WTC11 (cell line): ENCODE measurements around the gene EBPL. TPM values are rescaled to one million over a fixed set of nuclear protein-coding genes. Genes with fewer than 3 reads are reported as not detected.

Source experiments
- ATAC-seq: fragments of 200-7000 bp; cut with Tn5 transposase; 2 replicates; pipeline ENCODE4 v1.10.0; 2021; ENCODE audit warnings: mild to moderate bottlenecking, moderate library complexity
- Bru-seq: library from RNA; stranded (reverse); fragments of 400-500 nt; gene quantifications from one replicate; lab custom pipeline; 2021; lab: Mats Ljungman, UMichigan
- CTCF ChIA-PET: fragments of 300-600 bp; sonication (Branson Sonifier 250); formaldehyde crosslinking; loops from one replicate; lab custom pipeline; 2021; ENCODE audit warnings: antibody characterized with exemption; lab: Charles Lee
- POLR2A ChIA-PET: fragments of 350-600 bp; sonication (Branson Sonifier 250); formaldehyde crosslinking; loops from one replicate; lab custom pipeline; 2021; ENCODE audit warnings: antibody characterized with exemption; lab: Charles Lee
- DNase-seq: peaks from one replicate; pipeline ENCODE4 v3.0.0; 2021; ENCODE audit warnings: low spot score
- H3K27ac Mint-ChIP-seq: 2 replicates; pipeline ENCODE4 v1.8.0; 2021; ENCODE audit warnings: mixed read lengths
- H3K27me3 Mint-ChIP-seq: 2 replicates; pipeline ENCODE4 v1.8.0; 2021; ENCODE audit warnings: low read depth, mild to moderate bottlenecking, moderate library complexity, mixed read lengths
- H3K36me3 Mint-ChIP-seq: 2 replicates; pipeline ENCODE4 v1.8.0; 2021; ENCODE audit warnings: mixed read lengths
- H3K4me1 Mint-ChIP-seq: 2 replicates; pipeline ENCODE4 v1.8.0; 2022; ENCODE audit warnings: mixed read lengths
- H3K4me3 Mint-ChIP-seq: 2 replicates; pipeline ENCODE4 v1.8.0; 2021; ENCODE audit warnings: mild to moderate bottlenecking, moderate library complexity, mixed read lengths
- H3K9me3 Mint-ChIP-seq: 2 replicates; pipeline ENCODE4 v1.8.0; 2021; ENCODE audit warnings: mixed read lengths
- CREB1 ChIP-seq: sonication (generic); formaldehyde crosslinking; IDR thresholded peaks from 2 replicates; pipeline ENCODE4 v1.8.0; 2023; ENCODE audit warnings: mild to moderate bottlenecking, missing genetic modification reagents
- CREM ChIP-seq: sonication (generic); formaldehyde crosslinking; IDR thresholded peaks from 2 replicates; pipeline ENCODE4 v1.8.1; 2022; ENCODE audit warnings: mild to moderate bottlenecking, missing genetic modification reagents, moderate library complexity
- EMX1 ChIP-seq: fragments of 250-450 bp; sonication (Bioruptor Pico); IDR thresholded peaks from 2 replicates; pipeline ENCODE4 v1.8.0; 2021; ENCODE audit warnings: mild to moderate bottlenecking
- ERG ChIP-seq: fragments of 250-450 bp; sonication (Bioruptor Pico); IDR thresholded peaks from 2 replicates; pipeline ENCODE4 v1.8.0; 2021; ENCODE audit warnings: mild to moderate bottlenecking
- FOXJ3 ChIP-seq: sonication (generic); formaldehyde crosslinking; IDR thresholded peaks from 2 replicates; pipeline ENCODE4 v1.9.0; 2021; ENCODE audit warnings: missing genetic modification reagents, mild to moderate bottlenecking, borderline replicate concordance
- FOXK1 ChIP-seq: sonication (generic); formaldehyde crosslinking; IDR thresholded peaks from 2 replicates; pipeline ENCODE4 v1.8.0; 2022; ENCODE audit warnings: mild to moderate bottlenecking, moderate library complexity, missing genetic modification reagents
- GABPB1 ChIP-seq: sonication (generic); formaldehyde crosslinking; IDR thresholded peaks from 2 replicates; pipeline ENCODE4 v1.8.1; 2023; ENCODE audit warnings: mild to moderate bottlenecking, missing genetic modification reagents
- GTF2I ChIP-seq: fragments of 250-450 bp; sonication (Bioruptor Pico); conservative IDR thresholded peaks from 2 replicates; pipeline ENCODE4 v1.4.0; 2021; ENCODE audit warnings: mild to moderate bottlenecking
- KAT7 ChIP-seq: sonication (generic); formaldehyde crosslinking; IDR thresholded peaks from 2 replicates; pipeline ENCODE4 v1.8.1; 2023; ENCODE audit warnings: missing genetic modification reagents, mild to moderate bottlenecking, borderline replicate concordance
- NFYB ChIP-seq: sonication (generic); formaldehyde crosslinking; conservative IDR thresholded peaks from 2 replicates; pipeline ENCODE4 v1.8.0; 2022; ENCODE audit warnings: low read depth, missing genetic modification reagents
- NR3C1 ChIP-seq: sonication (generic); formaldehyde crosslinking; conservative IDR thresholded peaks from 2 replicates; pipeline ENCODE4 v1.8.1; 2023; ENCODE audit warnings: low read depth, mild to moderate bottlenecking, missing genetic modification reagents
- PRRX2 ChIP-seq: fragments of 250-450 bp; sonication (Bioruptor Pico); IDR thresholded peaks from 2 replicates; pipeline ENCODE4 v1.8.0; 2021; ENCODE audit warnings: mild to moderate bottlenecking
- SOX15 ChIP-seq: fragments of 250-450 bp; sonication (Bioruptor Pico); IDR thresholded peaks from 2 replicates; pipeline ENCODE4 v1.9.0; 2021; ENCODE audit warnings: mild to moderate bottlenecking
- TP53 ChIP-seq: sonication (generic); formaldehyde crosslinking; IDR thresholded peaks from 2 replicates; pipeline ENCODE4 v1.8.1; 2023; ENCODE audit warnings: mild to moderate bottlenecking, missing genetic modification reagents
- ZBTB43 ChIP-seq: sonication (generic); formaldehyde crosslinking; IDR thresholded peaks from 2 replicates; pipeline ENCODE4 v1.8.1; 2023; ENCODE audit warnings: mild to moderate bottlenecking, missing genetic modification reagents
- ZNF138 ChIP-seq: sonication (generic); formaldehyde crosslinking; conservative IDR thresholded peaks from 2 replicates; pipeline ENCODE4 v1.8.1; 2022; ENCODE audit warnings: mild to moderate bottlenecking, moderate library complexity, missing genetic modification reagents
- long read RNA-seq, 3 experiments: library from RNA in 1 of 3; library from capped mRNA in 1 of 3; library from polyadenylated mRNA in 1 of 3; unstranded in 2 of 3; stranded (forward) in 1 of 3; transcript quantifications; one replicate each; pipeline ENCODE4 v2.0.0, GENCODE V29; 2021
- total RNA-seq: library from RNA; stranded (reverse); gene quantifications from 3 replicates; pipeline ENCODE4 v1.2.3, GENCODE V29; 2021
- TF ChIP-seq, protein P1 (sequence below): sonication (generic); formaldehyde crosslinking; IDR thresholded peaks from 2 replicates; pipeline ENCODE4 v1.8.1; 2023; ENCODE audit warnings: mild to moderate bottlenecking, missing genetic modification reagents, moderate library complexity
- TF ChIP-seq, protein P2 (sequence below): sonication (generic); formaldehyde crosslinking; IDR thresholded peaks from 2 replicates; pipeline ENCODE4 v1.8.1; 2022; ENCODE audit warnings: mild to moderate bottlenecking, missing genetic modification reagents, moderate library complexity, borderline replicate concordance
- TF ChIP-seq, protein P3 (sequence below): sonication (generic); formaldehyde crosslinking; IDR thresholded peaks from 2 replicates; pipeline ENCODE4 v1.8.0; 2023; ENCODE audit warnings: mild to moderate bottlenecking, missing genetic modification reagents
- TF ChIP-seq, protein P4 (sequence below): sonication (generic); formaldehyde crosslinking; IDR thresholded peaks from 2 replicates; pipeline ENCODE4 v1.8.0; 2022; ENCODE audit warnings: mild to moderate bottlenecking, missing genetic modification reagents
- TF ChIP-seq, protein P5 (sequence below): sonication (generic); formaldehyde crosslinking; IDR thresholded peaks from 2 replicates; pipeline ENCODE4 v1.8.1; 2022; ENCODE audit warnings: low read depth, mild to moderate bottlenecking, moderate library complexity, missing genetic modification reagents, borderline replicate concordance
- TF ChIP-seq, protein P6 (sequence below): sonication (generic); formaldehyde crosslinking; IDR thresholded peaks from 2 replicates; pipeline ENCODE4 v1.8.1; 2022; ENCODE audit warnings: mild to moderate bottlenecking, moderate library complexity, missing genetic modification reagents

Gene EBPL
- total RNA-seq, result 92.5 to 137 TPM (median 126 TPM) in 3 replicates
- percentile 86 among the genes with signal in this experiment for Bru-seq, nascent RNA
- long read RNA-seq, experiment 1, transcript EBPL-206 (3 exons, 810 nt), result minor isoform, 8 of 188 reads
- long read RNA-seq, experiment 1, transcript EBPL-203 (2 exons, 579 nt), result minor isoform, 20 of 188 reads
- long read RNA-seq, experiment 1, transcript EBPL-201 (4 exons, 914 nt), result major isoform, 137 of 188 reads
- long read RNA-seq, experiment 1, transcript EBPL-204 (3 exons, 766 nt), result minor isoform, 9 of 188 reads
- long read RNA-seq, experiment 1, partial matches to known transcripts, result 3 of 188 reads
- long read RNA-seq, experiment 1, other reads (novel, unspliced or antisense), result 11 of 188 reads
- long read RNA-seq, experiment 2, transcript EBPL-201 (4 exons, 914 nt), result major isoform, 132 of 214 reads
- long read RNA-seq, experiment 2, transcript EBPL-206 (3 exons, 810 nt), result minor isoform, 16 of 214 reads
- long read RNA-seq, experiment 2, transcript EBPL-203 (2 exons, 579 nt), result minor isoform, 23 of 214 reads
- long read RNA-seq, experiment 2, transcript EBPL-204 (3 exons, 766 nt), result minor isoform, 10 of 214 reads
- long read RNA-seq, experiment 2, partial matches to known transcripts, result 4 of 214 reads
- long read RNA-seq, experiment 2, other reads (novel, unspliced or antisense), result 29 of 214 reads
- long read RNA-seq, experiment 3, partial matches to known transcripts, result 0 of 4 reads
- long read RNA-seq, experiment 3, other reads (novel, unspliced or antisense), result 1 of 4 reads

DNA sequence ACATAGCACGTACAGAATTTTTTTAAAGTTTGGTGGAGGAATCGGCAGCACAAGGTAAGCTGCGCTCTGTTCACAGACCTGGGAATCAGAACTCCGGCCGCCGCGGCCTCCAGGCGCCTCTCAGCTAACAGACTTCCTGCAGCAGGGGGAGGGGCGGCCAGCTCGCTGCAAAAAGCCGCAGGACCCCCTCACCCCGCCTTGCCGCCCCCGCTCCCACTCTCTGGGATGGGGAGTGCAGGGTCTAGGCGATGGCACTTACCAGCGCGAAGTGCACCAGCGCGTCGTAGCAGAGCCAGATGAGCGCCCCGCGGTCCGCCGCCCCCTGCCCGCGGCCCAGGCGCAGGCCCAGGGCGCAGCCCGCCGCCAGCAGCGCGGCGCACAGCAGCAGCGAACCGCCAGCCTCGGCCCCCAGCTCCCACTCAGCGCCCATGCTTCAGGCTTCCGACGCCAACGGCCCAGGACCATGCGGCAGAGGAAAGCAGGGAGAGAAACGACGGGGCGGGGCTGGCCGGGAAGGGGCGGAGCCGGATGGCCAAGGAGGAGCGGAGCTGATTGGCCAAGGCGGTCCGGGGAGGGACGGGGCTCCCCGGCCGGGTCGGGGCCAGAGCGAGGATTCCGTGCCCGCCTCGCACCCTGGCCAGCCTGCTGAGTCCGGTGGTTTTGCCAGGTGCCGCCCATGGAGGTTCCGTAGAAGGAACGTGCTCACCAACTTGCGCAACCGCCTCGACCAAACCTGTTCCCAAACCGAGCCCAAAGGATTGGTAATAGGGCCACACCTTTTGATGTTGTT lies at the start of gene EBPL:
TSS of gene EBPL (minus strand) at position 492 of the 790 bp plus-strand sequence. CDS start at position 430, 62 bp downstream.
- H3K9me3 Mint-ChIP-seq, result no peaks in the 10 kb centered on the region
- DNase-seq, result peak; percentile 99
- H3K27me3 Mint-ChIP-seq, result no peaks in the 10 kb centered on the region; the same call in 1 of the 2 replicates
- H3K27ac Mint-ChIP-seq, result peak within 1 kb of the TSS; percentile 82
- H3K4me1 Mint-ChIP-seq, result peaks cover 37% of the 10 kb centered on the region
- CTCF ChIA-PET, result interaction anchor here (0.6 to 1.7 kb wide), 10 partner anchors 12 to 306 kb away, joined by 3 to 5 read pairs (median 3); partner anchors contain the start of genes CAB39L, KPNA3, SETDB2 and SPRYD7
- peak within 1 kb of the TSS; percentile 91 for H3K4me3 Mint-ChIP-seq
- POLR2A ChIA-PET, result interaction anchor here (0.7 to 2.7 kb wide), 5 partner anchors 16 to 306 kb away, joined by 3 to 20 read pairs (median 3); partner anchors contain the start of genes KPNA3, SPRYD7 and TRIM13
- ATAC-seq, result peak; percentile 96
- peaks cover 17% of the 10 kb centered on the region for H3K36me3 Mint-ChIP-seq
- peak; percentile 68 for TF ChIP-seq GABPB1 (CRISPR knock-in tag)
- TF ChIP-seq, protein P1, sequence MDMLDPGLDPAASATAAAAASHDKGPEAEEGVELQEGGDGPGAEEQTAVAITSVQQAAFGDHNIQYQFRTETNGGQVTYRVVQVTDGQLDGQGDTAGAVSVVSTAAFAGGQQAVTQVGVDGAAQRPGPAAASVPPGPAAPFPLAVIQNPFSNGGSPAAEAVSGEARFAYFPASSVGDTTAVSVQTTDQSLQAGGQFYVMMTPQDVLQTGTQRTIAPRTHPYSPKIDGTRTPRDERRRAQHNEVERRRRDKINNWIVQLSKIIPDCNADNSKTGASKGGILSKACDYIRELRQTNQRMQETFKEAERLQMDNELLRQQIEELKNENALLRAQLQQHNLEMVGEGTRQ (CRISPR knock-in tag), result peak; percentile 57
- TF ChIP-seq TP53, result peak; percentile 96
- TF ChIP-seq ZNF138, result 0 out of 2 replicates have a peak, but pooled peaks have one; percentile 67
- TF ChIP-seq ZBTB43 (CRISPR knock-in tag), result peak; percentile 94
- TF ChIP-seq CREB1 (CRISPR knock-in tag), result no peak
- peak; percentile 91; the same call in 1 of the 2 replicates for TF ChIP-seq KAT7 (CRISPR knock-in tag)
- TF ChIP-seq, protein P2, sequence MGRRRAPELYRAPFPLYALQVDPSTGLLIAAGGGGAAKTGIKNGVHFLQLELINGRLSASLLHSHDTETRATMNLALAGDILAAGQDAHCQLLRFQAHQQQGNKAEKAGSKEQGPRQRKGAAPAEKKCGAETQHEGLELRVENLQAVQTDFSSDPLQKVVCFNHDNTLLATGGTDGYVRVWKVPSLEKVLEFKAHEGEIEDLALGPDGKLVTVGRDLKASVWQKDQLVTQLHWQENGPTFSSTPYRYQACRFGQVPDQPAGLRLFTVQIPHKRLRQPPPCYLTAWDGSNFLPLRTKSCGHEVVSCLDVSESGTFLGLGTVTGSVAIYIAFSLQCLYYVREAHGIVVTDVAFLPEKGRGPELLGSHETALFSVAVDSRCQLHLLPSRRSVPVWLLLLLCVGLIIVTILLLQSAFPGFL (CRISPR knock-in tag), result no peak
- TF ChIP-seq, protein P3, sequence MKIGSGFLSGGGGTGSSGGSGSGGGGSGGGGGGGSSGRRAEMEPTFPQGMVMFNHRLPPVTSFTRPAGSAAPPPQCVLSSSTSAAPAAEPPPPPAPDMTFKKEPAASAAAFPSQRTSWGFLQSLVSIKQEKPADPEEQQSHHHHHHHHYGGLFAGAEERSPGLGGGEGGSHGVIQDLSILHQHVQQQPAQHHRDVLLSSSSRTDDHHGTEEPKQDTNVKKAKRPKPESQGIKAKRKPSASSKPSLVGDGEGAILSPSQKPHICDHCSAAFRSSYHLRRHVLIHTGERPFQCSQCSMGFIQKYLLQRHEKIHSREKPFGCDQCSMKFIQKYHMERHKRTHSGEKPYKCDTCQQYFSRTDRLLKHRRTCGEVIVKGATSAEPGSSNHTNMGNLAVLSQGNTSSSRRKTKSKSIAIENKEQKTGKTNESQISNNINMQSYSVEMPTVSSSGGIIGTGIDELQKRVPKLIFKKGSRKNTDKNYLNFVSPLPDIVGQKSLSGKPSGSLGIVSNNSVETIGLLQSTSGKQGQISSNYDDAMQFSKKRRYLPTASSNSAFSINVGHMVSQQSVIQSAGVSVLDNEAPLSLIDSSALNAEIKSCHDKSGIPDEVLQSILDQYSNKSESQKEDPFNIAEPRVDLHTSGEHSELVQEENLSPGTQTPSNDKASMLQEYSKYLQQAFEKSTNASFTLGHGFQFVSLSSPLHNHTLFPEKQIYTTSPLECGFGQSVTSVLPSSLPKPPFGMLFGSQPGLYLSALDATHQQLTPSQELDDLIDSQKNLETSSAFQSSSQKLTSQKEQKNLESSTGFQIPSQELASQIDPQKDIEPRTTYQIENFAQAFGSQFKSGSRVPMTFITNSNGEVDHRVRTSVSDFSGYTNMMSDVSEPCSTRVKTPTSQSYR (CRISPR knock-in tag), result peak; percentile 80
- TF ChIP-seq CREM (CRISPR knock-in tag), result peak; percentile 76; the same call in 1 of the 2 replicates
- no peak for TF ChIP-seq SOX15 (CRISPR knock-in tag)
- peak; percentile 98 for TF ChIP-seq NR3C1 (CRISPR knock-in tag)
- TF ChIP-seq, protein P4, sequence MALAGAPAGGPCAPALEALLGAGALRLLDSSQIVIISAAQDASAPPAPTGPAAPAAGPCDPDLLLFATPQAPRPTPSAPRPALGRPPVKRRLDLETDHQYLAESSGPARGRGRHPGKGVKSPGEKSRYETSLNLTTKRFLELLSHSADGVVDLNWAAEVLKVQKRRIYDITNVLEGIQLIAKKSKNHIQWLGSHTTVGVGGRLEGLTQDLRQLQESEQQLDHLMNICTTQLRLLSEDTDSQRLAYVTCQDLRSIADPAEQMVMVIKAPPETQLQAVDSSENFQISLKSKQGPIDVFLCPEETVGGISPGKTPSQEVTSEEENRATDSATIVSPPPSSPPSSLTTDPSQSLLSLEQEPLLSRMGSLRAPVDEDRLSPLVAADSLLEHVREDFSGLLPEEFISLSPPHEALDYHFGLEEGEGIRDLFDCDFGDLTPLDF, result no peak
- no peak; the same call in 1 of the 2 replicates for TF ChIP-seq ERG
- no peak for TF ChIP-seq EMX1 (CRISPR knock-in tag)
- no peak for TF ChIP-seq GTF2I (CRISPR knock-in tag)
- TF ChIP-seq, protein P5, sequence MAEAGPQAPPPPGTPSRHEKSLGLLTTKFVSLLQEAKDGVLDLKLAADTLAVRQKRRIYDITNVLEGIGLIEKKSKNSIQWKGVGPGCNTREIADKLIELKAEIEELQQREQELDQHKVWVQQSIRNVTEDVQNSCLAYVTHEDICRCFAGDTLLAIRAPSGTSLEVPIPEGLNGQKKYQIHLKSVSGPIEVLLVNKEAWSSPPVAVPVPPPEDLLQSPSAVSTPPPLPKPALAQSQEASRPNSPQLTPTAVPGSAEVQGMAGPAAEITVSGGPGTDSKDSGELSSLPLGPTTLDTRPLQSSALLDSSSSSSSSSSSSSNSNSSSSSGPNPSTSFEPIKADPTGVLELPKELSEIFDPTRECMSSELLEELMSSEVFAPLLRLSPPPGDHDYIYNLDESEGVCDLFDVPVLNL (CRISPR knock-in tag), result peak; percentile 65; the same call in 1 of the 2 replicates
- TF ChIP-seq FOXJ3 (CRISPR knock-in tag), result peak; percentile 68; the same call in 1 of the 2 replicates
- peak; percentile 64; the same call in 1 of the 2 replicates for TF ChIP-seq PRRX2 (CRISPR knock-in tag)
- TF ChIP-seq NFYB (CRISPR knock-in tag), result peak; percentile 71
- peak; percentile 93 for TF ChIP-seq FOXK1 (CRISPR knock-in tag)
- TF ChIP-seq, protein P6, sequence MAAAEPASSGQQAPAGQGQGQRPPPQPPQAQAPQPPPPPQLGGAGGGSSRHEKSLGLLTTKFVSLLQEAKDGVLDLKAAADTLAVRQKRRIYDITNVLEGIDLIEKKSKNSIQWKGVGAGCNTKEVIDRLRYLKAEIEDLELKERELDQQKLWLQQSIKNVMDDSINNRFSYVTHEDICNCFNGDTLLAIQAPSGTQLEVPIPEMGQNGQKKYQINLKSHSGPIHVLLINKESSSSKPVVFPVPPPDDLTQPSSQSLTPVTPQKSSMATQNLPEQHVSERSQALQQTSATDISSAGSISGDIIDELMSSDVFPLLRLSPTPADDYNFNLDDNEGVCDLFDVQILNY (CRISPR knock-in tag), result peak; percentile 70; the same call in 1 of the 2 replicates
